Epithelial cell of prostate (primary cell): ENCODE data around the gene EIF4ENIF1.
"Not testable (repeated sequence)": the region's sequence is repeated elsewhere in the genome, so short reads cannot be mapped to it uniquely, and the experiment has no call there.

Experiments used
- DNase-seq: peaks from one replicate; pipeline ENCODE4 v3.0.0-alpha.2; 2011; ENCODE audit warnings: low read depth, low spot score
- H3K27ac ChIP-seq: fragments of 450-650 bp; 2 replicates; pipeline ENCODE4 v1.5.1; 2017; ENCODE audit warnings: mild to moderate bottlenecking

Gene EIF4ENIF1

GRCh38 chr22:31496007-31496734 lies 6.5 kb upstream of the EIF4ENIF1 start, which contains the start of gene SFI1:
Gene SFI1, plus strand, starts transcription at chr22:31496536. Its CDS starts 11,749 bp downstream, at chr22:31508285.
- H3K27ac ChIP-seq: peak within 1 kb of the TSS; percentile 71
- peak; percentile 16 for DNase-seq

GRCh38 chr22:31495343-31495742 lies 5.7 kb upstream of the EIF4ENIF1 start:
- H3K27ac ChIP-seq: peak overlapping the region; percentile 71
- no peak for DNase-seq

- not testable (repeated sequence) for DNase-seq, H3K27ac ChIP-seq
Observed at GRCh38 chr22:31493355-31493754, 3.7 kb upstream of the EIF4ENIF1 start.

- H3K27ac ChIP-seq: no peak overlapping the region
- no peak for DNase-seq
Observed at GRCh38 chr22:31492151-31492550, 2.5 kb upstream of the EIF4ENIF1 start.

- DNase-seq: no peak
- peak overlapping the region; percentile 77 for H3K27ac ChIP-seq
Observed at GRCh38 chr22:31491218-31491962, 1.7 kb upstream of the EIF4ENIF1 start.

- peak; percentile 2 for DNase-seq
- peak overlapping the region; percentile 77 for H3K27ac ChIP-seq
Observed at GRCh38 chr22:31490496-31490925, 869 bp upstream of the EIF4ENIF1 start.

GRCh38 chr22:31488988-31489617 lies 539 bp downstream of the EIF4ENIF1 start:
- H3K27ac ChIP-seq: peak overlapping the region; percentile 77

GRCh38 chr22:31488346-31488883 lies 1.2 kb downstream of the EIF4ENIF1 start:
- DNase-seq: no peak
- peak overlapping the region; percentile 77 for H3K27ac ChIP-seq

More at GRCh38 chr22:31488988-31489617, 539 bp downstream of the EIF4ENIF1 start:
- no peak for DNase-seq

- no peak overlapping the region for H3K27ac ChIP-seq
- no peak for DNase-seq
Observed at GRCh38 chr22:31486951-31487350, 2.7 kb downstream of the EIF4ENIF1 start.

GRCh38 chr22:31486369-31486768 lies 3.3 kb downstream of the EIF4ENIF1 start:
- H3K27ac ChIP-seq, DNase-seq: not testable (repeated sequence)

- not testable (repeated sequence) for H3K27ac ChIP-seq, DNase-seq
Observed at GRCh38 chr22:31482470-31482869, 7.2 kb downstream of the EIF4ENIF1 start.

GRCh38 chr22:31481129-31481528 lies 8.5 kb downstream of the EIF4ENIF1 start:
- H3K27ac ChIP-seq: no peak overlapping the region
- no peak for DNase-seq

GRCh38 chr22:31477329-31477728 lies 12.3 kb downstream of the EIF4ENIF1 start:
- DNase-seq: no peak
- H3K27ac ChIP-seq: no peak overlapping the region

GRCh38 chr22:31475800-31476199 lies 13.8 kb downstream of the EIF4ENIF1 start:
- DNase-seq: no peak
- H3K27ac ChIP-seq: no peak overlapping the region

GRCh38 chr22:31474743-31475142 lies 14.9 kb downstream of the EIF4ENIF1 start:
- H3K27ac ChIP-seq: no peak overlapping the region

GRCh38 chr22:31465307-31465706 lies 24.3 kb downstream of the EIF4ENIF1 start:
- DNase-seq: no peak

More at GRCh38 chr22:31474743-31475142, 14.9 kb downstream of the EIF4ENIF1 start:
- DNase-seq: no peak

GRCh38 chr22:31461699-31462098 lies 27.9 kb downstream of the EIF4ENIF1 start:
- no peak overlapping the region for H3K27ac ChIP-seq
- DNase-seq: no peak

More at GRCh38 chr22:31465307-31465706, 24.3 kb downstream of the EIF4ENIF1 start:
- no peak overlapping the region for H3K27ac ChIP-seq

- no peak overlapping the region for H3K27ac ChIP-seq
- no peak for DNase-seq
Observed at GRCh38 chr22:31451709-31452571, 37.7 kb downstream of the EIF4ENIF1 start.

GRCh38 chr22:31449506-31449905 lies 40.1 kb downstream of the EIF4ENIF1 start:
- no peak overlapping the region for H3K27ac ChIP-seq
- no peak for DNase-seq
